ENCODE results near the gene FOXP1.

DNA sequence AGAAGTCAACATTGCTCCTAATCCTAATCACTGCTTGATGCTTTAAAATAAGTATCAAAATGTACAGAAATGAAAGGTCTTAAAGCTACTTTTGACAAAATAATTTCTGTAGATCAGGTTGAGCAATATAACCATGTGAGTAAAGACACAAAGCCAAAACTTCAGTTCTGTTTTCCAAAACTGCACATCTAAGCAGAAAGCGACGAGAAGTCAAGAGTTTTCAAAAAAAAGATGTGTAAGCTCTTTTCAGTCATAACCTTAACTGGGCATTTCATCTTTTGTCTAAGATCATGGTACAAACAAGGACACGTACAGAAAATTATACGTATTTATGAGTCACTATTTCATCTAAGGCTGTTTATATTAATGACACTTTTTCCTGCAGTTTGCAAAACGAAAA, 608.8 kb downstream of the FOXP1 start:
- TF ChIP-seq, protein P1, sequence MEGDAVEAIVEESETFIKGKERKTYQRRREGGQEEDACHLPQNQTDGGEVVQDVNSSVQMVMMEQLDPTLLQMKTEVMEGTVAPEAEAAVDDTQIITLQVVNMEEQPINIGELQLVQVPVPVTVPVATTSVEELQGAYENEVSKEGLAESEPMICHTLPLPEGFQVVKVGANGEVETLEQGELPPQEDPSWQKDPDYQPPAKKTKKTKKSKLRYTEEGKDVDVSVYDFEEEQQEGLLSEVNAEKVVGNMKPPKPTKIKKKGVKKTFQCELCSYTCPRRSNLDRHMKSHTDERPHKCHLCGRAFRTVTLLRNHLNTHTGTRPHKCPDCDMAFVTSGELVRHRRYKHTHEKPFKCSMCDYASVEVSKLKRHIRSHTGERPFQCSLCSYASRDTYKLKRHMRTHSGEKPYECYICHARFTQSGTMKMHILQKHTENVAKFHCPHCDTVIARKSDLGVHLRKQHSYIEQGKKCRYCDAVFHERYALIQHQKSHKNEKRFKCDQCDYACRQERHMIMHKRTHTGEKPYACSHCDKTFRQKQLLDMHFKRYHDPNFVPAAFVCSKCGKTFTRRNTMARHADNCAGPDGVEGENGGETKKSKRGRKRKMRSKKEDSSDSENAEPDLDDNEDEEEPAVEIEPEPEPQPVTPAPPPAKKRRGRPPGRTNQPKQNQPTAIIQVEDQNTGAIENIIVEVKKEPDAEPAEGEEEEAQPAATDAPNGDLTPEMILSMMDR (IDR thresholded peaks at IDR 0.05): no peak
- TF ChIP-seq EZH2 (IDR thresholded peaks at IDR 0.05; ENCODE audit: borderline replicate concordance, insufficient read depth, low read depth, low read length, poor library complexity, severe bottlenecking): no peak

All from B cell (primary cell).